H54 (cell line): ENCODE results near the gene ICAM3.

ENCODE experiments used
- DNase-seq: peaks from one replicate; pipeline ENCODE4 v3.0.0; 2011; ENCODE audit warnings: low spot score, mixed read lengths; ENCODE audit not compliant: insufficient read length
- FAIRE-seq: peaks from 3 replicates; lab custom pipeline; 2011; peaks lifted over from hg19 to GRCh38; lab: Jason Lieb, UNC
- POLR2A ChIP-seq: IDR thresholded peaks from 2 replicates; pipeline ENCODE4 v1.6.1; 2011; ENCODE audit warnings: low read depth, mild to moderate bottlenecking, low read length

Gene ICAM3

GRCh38 chr19:10334588-10335351 lies 4.7 kb downstream of the ICAM3 start:
- peak; percentile 94 for DNase-seq
- TF ChIP-seq POLR2A = peak; percentile 56; the same call in 1 of the 2 replicates
- FAIRE-seq = no peak

- FAIRE-seq = no peak
- DNase-seq = no peak
- TF ChIP-seq POLR2A = no peak
These were observed 5.5 kb downstream of the ICAM3 start for GRCh38 chr19:10333758-10334587.

- FAIRE-seq (no peak), DNase-seq (peak; percentile 91)
- peak; percentile 70 for TF ChIP-seq POLR2A
These were observed 6.3 kb downstream of the ICAM3 start, which contains the start of gene RAVER1 for GRCh38 chr19:10332965-10333757. RAVER1 (minus strand) TSS chr19:10333529; CDS start chr19:10333507, 22 bp downstream.

GRCh38 chr19:10332158-10332964 lies 7.1 kb downstream of the ICAM3 start:
- DNase-seq (no peak), FAIRE-seq (no peak)
- TF ChIP-seq POLR2A = no peak

- TF ChIP-seq POLR2A = no peak
- DNase-seq (no peak), FAIRE-seq (no peak)
These were observed 9.9 kb downstream of the ICAM3 start for GRCh38 chr19:10329555-10329954.

GRCh38 chr19:10328558-10329429 lies 10.6 kb downstream of the ICAM3 start:
- TF ChIP-seq POLR2A = no peak
- FAIRE-seq = no peak
- DNase-seq = no peak

- FAIRE-seq = no peak
- DNase-seq = no peak
- TF ChIP-seq POLR2A = no peak
These were observed 11.6 kb downstream of the ICAM3 start for GRCh38 chr19:10327793-10328192.

GRCh38 chr19:10325732-10326131 lies 13.7 kb downstream of the ICAM3 start:
- no peak for TF ChIP-seq POLR2A
- FAIRE-seq (no peak), DNase-seq (no peak)

GRCh38 chr19:10321874-10322835 lies 17.3 kb downstream of the ICAM3 start:
- DNase-seq (no peak), FAIRE-seq (no peak)
- TF ChIP-seq POLR2A = no peak

GRCh38 chr19:10321417-10321797 lies 18.0 kb downstream of the ICAM3 start:
- no peak for FAIRE-seq
- no peak for DNase-seq
- TF ChIP-seq POLR2A = no peak
